ENCODE measurements around the gene ANKRD50. TPM values are rescaled to one million over a fixed set of nuclear protein-coding genes. Genes with fewer than 3 reads are reported as not detected.

Gene ANKRD50
- total RNA-seq, 1 experiment from 2014 or later: 23.0 TPM

- H3K4me1 ChIP-seq (replicated peaks): peaks cover 12% of the 10 kb centered on the region
- no peaks in the 10 kb centered on the region for H3K9me3 ChIP-seq (replicated peaks)
- DNase-seq (ENCODE audit: low read depth in 1 of 2, low spot score in 2 of 2): peak; percentile 28 to 57
- H3K27me3 ChIP-seq (replicated peaks): no peaks in the 10 kb centered on the region
- H3K4me3 ChIP-seq: no peak overlapping the region
- H3K36me3 ChIP-seq: no peaks in the 10 kb centered on the region
- H3K27ac ChIP-seq: no peak overlapping the region
Observed at GRCh38 chr4:124640022-124640730, 72.4 kb downstream of the ANKRD50 start.

- Histone ChIP-seq H3K9me3 (replicated peaks) (no peaks in the 10 kb centered on the region), H3K4me3 (no peak overlapping the region), H3K36me3 (no peaks in the 10 kb centered on the region), H3K4me1 (replicated peaks) (peaks cover 12% of the 10 kb centered on the region), H3K27me3 (replicated peaks) (no peaks in the 10 kb centered on the region), H3K27ac (no peak overlapping the region)
- DNase-seq (ENCODE audit: low read depth in 1 of 2, low spot score in 2 of 2): no peak
Observed at GRCh38 chr4:124637321-124637720, 75.2 kb downstream of the ANKRD50 start.

- H3K36me3 ChIP-seq: no peaks in the 10 kb centered on the region
- H3K27ac ChIP-seq: no peak overlapping the region
- peaks cover 12% of the 10 kb centered on the region for H3K4me1 ChIP-seq (replicated peaks)
- H3K4me3 ChIP-seq: no peak overlapping the region
- H3K27me3 ChIP-seq (replicated peaks): no peaks in the 10 kb centered on the region
- no peaks in the 10 kb centered on the region for H3K9me3 ChIP-seq (replicated peaks)
- DNase-seq (ENCODE audit: low read depth in 1 of 2, low spot score in 2 of 2): no peak
Observed at GRCh38 chr4:124636788-124637187, 75.7 kb downstream of the ANKRD50 start.

- H3K27ac ChIP-seq: no peak overlapping the region
- no peaks in the 10 kb centered on the region for H3K27me3 ChIP-seq (replicated peaks)
- peaks cover 16% of the 10 kb centered on the region for H3K4me1 ChIP-seq (replicated peaks)
- no peaks in the 10 kb centered on the region for H3K36me3 ChIP-seq
- DNase-seq (ENCODE audit: low read depth in 1 of 2, low spot score in 2 of 2): no peak
- H3K4me3 ChIP-seq: no peak overlapping the region
- H3K9me3 ChIP-seq (replicated peaks): no peaks in the 10 kb centered on the region
Observed at GRCh38 chr4:124635331-124635730, 77.2 kb downstream of the ANKRD50 start.

- H3K27ac ChIP-seq: no peak overlapping the region
- no peaks in the 10 kb centered on the region for H3K9me3 ChIP-seq (replicated peaks)
- DNase-seq (ENCODE audit: low read depth in 1 of 2, low spot score in 2 of 2): no peak
- no peaks in the 10 kb centered on the region for H3K27me3 ChIP-seq (replicated peaks)
- H3K36me3 ChIP-seq: no peaks in the 10 kb centered on the region
- H3K4me3 ChIP-seq: no peak overlapping the region
- peaks cover 11% of the 10 kb centered on the region for H3K4me1 ChIP-seq (replicated peaks)
Observed at GRCh38 chr4:124633285-124633941, 79.1 kb downstream of the ANKRD50 start.

GRCh38 chr4:124632439-124632838, 80.1 kb downstream of the ANKRD50 start:
- DNase-seq (ENCODE audit: low read depth in 1 of 2, low spot score in 2 of 2): no peak
- H3K4me1 ChIP-seq (replicated peaks): peaks cover 11% of the 10 kb centered on the region
- H3K27me3 ChIP-seq (replicated peaks): no peaks in the 10 kb centered on the region
- no peaks in the 10 kb centered on the region for H3K36me3 ChIP-seq
- no peak overlapping the region for H3K4me3 ChIP-seq
- H3K9me3 ChIP-seq (replicated peaks): no peaks in the 10 kb centered on the region
- no peak overlapping the region for H3K27ac ChIP-seq

GRCh38 chr4:124631760-124632159, 80.8 kb downstream of the ANKRD50 start:
- Histone ChIP-seq H3K27ac (peak overlapping the region; percentile 18), H3K4me3 (no peak overlapping the region), H3K4me1 (replicated peaks) (peaks cover 11% of the 10 kb centered on the region), H3K27me3 (replicated peaks) (no peaks in the 10 kb centered on the region), H3K9me3 (replicated peaks) (no peaks in the 10 kb centered on the region), H3K36me3 (no peaks in the 10 kb centered on the region)
- DNase-seq (ENCODE audit: low read depth in 1 of 2, low spot score in 2 of 2): peak; percentile 69 to 84

GRCh38 chr4:124629681-124630080, 82.9 kb downstream of the ANKRD50 start:
- no peaks in the 10 kb centered on the region for H3K36me3 ChIP-seq

More at GRCh38 chr4:124629681-124630080, 82.9 kb downstream of the ANKRD50 start:
- H3K27ac ChIP-seq: no peak overlapping the region
- no peaks in the 10 kb centered on the region for H3K27me3 ChIP-seq (replicated peaks)
- H3K4me3 ChIP-seq: no peak overlapping the region
- DNase-seq (ENCODE audit: low read depth in 1 of 2, low spot score in 2 of 2): no peak
- H3K9me3 ChIP-seq (replicated peaks): no peaks in the 10 kb centered on the region
- H3K4me1 ChIP-seq (replicated peaks): peaks cover 11% of the 10 kb centered on the region

All from SJSA1 (cell line).